OCI-LY1 (cell line): ENCODE results near the gene BCL2.

Experiments used
- CTCF ChIP-seq: fragments of 200-600 bp; sonication (generic), shearing (Covaris generic); IDR thresholded peaks from 2 replicates; pipeline ENCODE4 v1.5.1; 2017; ENCODE audit warnings: mild to moderate bottlenecking, antibody characterized with exemption, low read length, moderate library complexity, mixed read lengths
- EZH2 ChIP-seq: fragments of 200-600 bp; sonication (generic), shearing (Covaris generic); IDR thresholded peaks from 2 replicates; pipeline ENCODE4 v1.8.0; 2017; ENCODE audit warnings: borderline replicate concordance, mixed run types, mild to moderate bottlenecking, antibody characterized with exemption, low read length, moderate library complexity, mixed read lengths

- no peak for TF ChIP-seq CTCF
- TF ChIP-seq EZH2, result no peak
Measured at GRCh38 chr18:63182310-63182772, 137.2 kb downstream of the BCL2 start.
